H1 (cell line): ENCODE results near the gene TMEM212. TPM values are rescaled to one million over a fixed set of nuclear protein-coding genes. Genes with fewer than 3 reads are reported as not detected.

ENCODE experiments used
- CREB1 ChIP-seq: IDR thresholded peaks from 2 replicates; pipeline ENCODE4 v1.6.1; 2012; ENCODE audit warnings: inconsistent platforms
- NRF1 ChIP-seq: IDR thresholded peaks from 2 replicates; pipeline ENCODE4 v1.6.1; 2011; ENCODE audit warnings: mild to moderate bottlenecking, low read depth, low read length, improper control_type of control experiment
- RFX5 ChIP-seq: IDR thresholded peaks from 2 replicates; pipeline ENCODE4 v1.6.1; 2011; ENCODE audit warnings: low read depth, low read length, improper control_type of control experiment, borderline replicate concordance
- SP2 ChIP-seq: IDR thresholded peaks from 2 replicates; pipeline ENCODE4 v1.6.1; 2012; ENCODE audit warnings: mild to moderate bottlenecking, low read length, inconsistent platforms
- SP4 ChIP-seq: IDR thresholded peaks from 2 replicates; pipeline ENCODE4 v1.6.1; 2012; ENCODE audit warnings: low read length, inconsistent platforms
- polyA plus RNA-seq, 7 experiments: library from polyadenylated mRNA; depleted of rRNA in 3 of 7; stranded (reverse) in 5 of 7; unstranded in 2 of 7; fragments of >200 nt in 5 of 7; fragments of 200-250 nt in 2 of 7; gene quantifications; 1 replicate in 5 of 7; 2 replicates in 1 of 7; 4 replicates in 1 of 7; pipeline versions ENCODE4 v1.2.1 to v1.2.3, GENCODE V29; 2011 to 2013; ENCODE audit warnings: missing spikeins in 2 of 7, mixed read lengths in 2 of 7
- total RNA-seq: library from RNA; stranded (reverse); fragmentation: NEBNext Ultra II Directional; extraction: Animal tissue kit (Norgen Biotek cat#: 25700); gene quantifications from 2 replicates; pipeline ENCODE4 v1.2.1, GENCODE V29; 2021

Gene TMEM212
- total and polyA plus RNA-seq, 2 of the 8 experiments (the other 6 are each of a cell fraction or from before 2014, with no cell fraction given): not detected

DNA sequence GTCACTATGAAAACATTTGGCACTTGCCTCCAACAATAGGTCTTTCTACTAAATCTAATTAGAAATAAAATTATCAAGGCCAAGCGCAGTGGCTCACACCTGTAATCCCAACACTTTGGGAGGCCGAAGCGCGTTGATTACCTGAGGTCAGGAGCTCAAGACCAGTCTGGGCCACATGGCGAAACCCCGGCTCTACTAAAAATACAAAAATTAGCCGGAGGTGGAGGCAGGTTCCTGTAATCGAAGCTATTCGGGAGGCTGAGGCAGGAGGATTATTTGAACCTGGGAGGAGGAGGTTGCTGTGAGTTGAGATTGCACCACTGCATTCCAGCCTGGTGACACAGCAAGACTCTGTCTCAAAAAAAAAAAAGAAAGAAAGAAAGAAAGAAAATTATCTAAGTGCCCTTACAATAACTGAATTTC is 31.2 kb upstream of the TMEM212 start (continued):
- TF ChIP-seq RFX5 (no peak), SP2 (no peak), SP4 (no peak), CREB1 (no peak), NRF1 (no peak)
